Lower leg skin (tissue), 4 donors: ENCODE data around the gene MICALL2. TPM values are rescaled to one million over a fixed set of nuclear protein-coding genes. Genes with fewer than 3 reads are reported as not detected.
"Not testable (repeated sequence)": the region's sequence is repeated elsewhere in the genome, so short reads cannot be mapped to it uniquely, and the experiment has no call there.

Experiments used
- DNase-seq, 2 donors: peaks; one replicate each; pipeline ENCODE4 v3.0.0-alpha.2; 2019; ENCODE audit warnings: low spot score in 2 of 2
- H3K4me3 ChIP-seq: fragments of 200-600 bp; sonication (generic); 2 replicates; pipeline ENCODE4 v1.5.1; 2017; ENCODE audit warnings: mild to moderate bottlenecking, low read depth; ENCODE audit not compliant: poor library complexity, severe bottlenecking
- POLR2A ChIP-seq, 2 donors: fragments of 450-650 bp; IDR thresholded peaks; one replicate each; pipeline ENCODE4 v1.6.1; 2016 to 2017; ENCODE audit warnings: antibody characterized with exemption in 2 of 2, mild to moderate bottlenecking in 1 of 2, moderate library complexity in 1 of 2
- WGBS, 2 donors: methylation state at CpG; one replicate each; pipeline ENCODE4 v1.1.5; 2018; 5-methylcytosine and 5-hydroxymethylcytosine counted together
- intact Hi-C: fragments of 100-400 bp; cut with DNase I; formaldehyde crosslinking; loops from one replicate; pipeline ENCODE4 v1.15.0; 2023; ENCODE audit warnings: low total_unique reads
- total RNA-seq, 4 donors: library from RNA; depleted of rRNA; stranded (reverse); fragments of >200 nt; gene quantifications; one replicate each; pipeline ENCODE4 v1.1.0, GENCODE V29; 2016
- TF ChIP-seq, protein P1 (sequence below), 3 donors: fragments of 450-650 bp; IDR thresholded peaks; one replicate each; pipeline ENCODE4 v1.5.1; 2016; ENCODE audit warnings: antibody characterized with exemption in 3 of 3, mild to moderate bottlenecking in 3 of 3, moderate library complexity in 2 of 3

MICALL2 gene
- total RNA-seq, 4 donors from 2014 or later: 10.4 to 17.0 (median 14.0) TPM

DNA sequence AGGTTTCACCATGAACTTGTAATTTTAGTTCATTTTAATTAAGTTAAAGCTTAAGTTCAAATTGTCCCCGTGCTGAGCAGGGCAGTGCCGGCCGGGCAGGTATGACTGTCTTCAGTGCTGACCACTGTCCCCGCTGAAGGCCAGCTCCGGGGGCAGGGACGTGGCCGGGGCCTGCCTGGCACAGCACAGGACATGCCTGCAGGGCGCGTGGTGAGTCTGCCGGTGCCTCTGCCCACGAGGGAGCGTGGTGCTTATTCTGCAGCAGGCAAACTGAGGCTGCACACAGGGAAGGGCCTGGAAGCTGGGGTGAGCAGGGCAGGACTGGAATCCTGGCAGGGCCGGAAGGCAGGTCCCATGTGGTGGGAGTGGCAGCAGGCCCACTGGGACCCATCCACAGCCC lies 9.8 kb downstream of the MICALL2 start:
- 89% methylated on average over 12 to 13 of the region's 13 CpGs for WGBS, 2 donors
- intact Hi-C loops: no loop called here

DNA sequence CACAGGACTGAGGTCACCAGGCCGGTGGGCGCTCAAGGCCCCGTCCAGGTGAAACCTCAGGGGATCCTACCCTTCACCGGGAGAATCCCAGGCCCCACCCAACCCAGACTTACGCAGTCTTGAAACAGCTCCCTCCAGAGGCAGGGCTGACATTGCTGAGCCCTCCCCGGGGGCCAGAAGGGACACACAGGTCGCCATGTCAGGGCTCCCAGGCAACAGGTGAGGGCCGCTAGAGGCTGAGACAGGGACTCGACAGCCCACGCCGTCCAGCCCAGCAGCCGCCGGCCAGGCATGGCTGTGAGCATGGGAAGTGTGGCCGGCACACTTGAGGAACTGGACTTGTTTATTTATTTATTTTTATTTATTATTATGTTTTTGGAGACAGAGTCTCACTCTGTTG lies 10.3 kb downstream of the MICALL2 start:
- intact Hi-C loops: no loop called here
- no peak for DNase-seq
- TF ChIP-seq, protein P1, sequence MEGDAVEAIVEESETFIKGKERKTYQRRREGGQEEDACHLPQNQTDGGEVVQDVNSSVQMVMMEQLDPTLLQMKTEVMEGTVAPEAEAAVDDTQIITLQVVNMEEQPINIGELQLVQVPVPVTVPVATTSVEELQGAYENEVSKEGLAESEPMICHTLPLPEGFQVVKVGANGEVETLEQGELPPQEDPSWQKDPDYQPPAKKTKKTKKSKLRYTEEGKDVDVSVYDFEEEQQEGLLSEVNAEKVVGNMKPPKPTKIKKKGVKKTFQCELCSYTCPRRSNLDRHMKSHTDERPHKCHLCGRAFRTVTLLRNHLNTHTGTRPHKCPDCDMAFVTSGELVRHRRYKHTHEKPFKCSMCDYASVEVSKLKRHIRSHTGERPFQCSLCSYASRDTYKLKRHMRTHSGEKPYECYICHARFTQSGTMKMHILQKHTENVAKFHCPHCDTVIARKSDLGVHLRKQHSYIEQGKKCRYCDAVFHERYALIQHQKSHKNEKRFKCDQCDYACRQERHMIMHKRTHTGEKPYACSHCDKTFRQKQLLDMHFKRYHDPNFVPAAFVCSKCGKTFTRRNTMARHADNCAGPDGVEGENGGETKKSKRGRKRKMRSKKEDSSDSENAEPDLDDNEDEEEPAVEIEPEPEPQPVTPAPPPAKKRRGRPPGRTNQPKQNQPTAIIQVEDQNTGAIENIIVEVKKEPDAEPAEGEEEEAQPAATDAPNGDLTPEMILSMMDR (IDR thresholded peaks at IDR 0.05): no peak
- WGBS, 2 donors: 92 to 100% methylated on average over 4 to 14 of the region's 14 CpGs
- no peak overlapping the region for H3K4me3 ChIP-seq

More for the DNA sequence above, 9.8 kb downstream of the MICALL2 start:
- TF ChIP-seq POLR2A (IDR thresholded peaks at IDR 0.05): no peak
- TF ChIP-seq, protein P1 (IDR thresholded peaks at IDR 0.05): no peak
- no peak overlapping the region for H3K4me3 ChIP-seq
- DNase-seq: no peak

DNA sequence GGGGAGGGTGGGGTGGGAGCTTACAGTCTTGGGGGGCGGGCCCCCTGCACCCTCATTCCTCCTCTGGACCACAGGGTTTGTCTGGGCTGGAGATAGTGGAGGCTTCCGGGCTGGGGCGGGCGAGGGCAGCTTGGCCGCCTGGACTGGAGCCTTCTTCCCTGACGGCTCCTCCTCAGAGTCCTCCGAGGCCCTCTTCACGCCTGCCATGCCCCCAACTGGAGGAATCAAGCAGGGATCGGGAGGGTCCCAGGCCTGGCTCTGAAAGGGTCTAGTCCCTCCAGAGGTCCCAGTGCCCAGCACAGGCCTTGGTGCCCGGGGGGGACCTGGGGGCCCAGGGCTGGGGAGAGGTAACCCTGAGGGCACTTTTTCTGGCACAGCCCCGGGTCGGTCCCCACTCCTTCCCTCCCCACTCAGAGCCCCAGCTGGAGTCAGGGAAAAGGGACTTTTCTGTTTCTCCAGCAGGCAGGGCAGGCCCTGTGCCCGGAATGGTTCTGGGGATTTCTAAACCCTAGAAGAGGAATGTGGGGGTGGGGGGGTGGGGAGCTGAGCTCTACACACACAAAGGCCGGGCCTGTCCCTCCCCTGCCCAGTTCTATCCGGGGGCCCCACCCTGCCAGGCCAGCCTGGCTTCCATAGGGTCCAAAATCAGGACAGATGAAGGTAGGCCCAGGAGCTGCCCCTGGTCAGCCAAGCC lies 11.6 kb downstream of the MICALL2 start:
- no peak for DNase-seq
- no peak for TF ChIP-seq POLR2A (IDR thresholded peaks at IDR 0.05)
- TF ChIP-seq, protein P1 (IDR thresholded peaks at IDR 0.05): no peak
- intact Hi-C loops: no loop called here
- no peak overlapping the region for H3K4me3 ChIP-seq
- WGBS, 2 donors: 59 to 70% methylated on average over 12 to 13 of the region's 15 CpGs

DNA sequence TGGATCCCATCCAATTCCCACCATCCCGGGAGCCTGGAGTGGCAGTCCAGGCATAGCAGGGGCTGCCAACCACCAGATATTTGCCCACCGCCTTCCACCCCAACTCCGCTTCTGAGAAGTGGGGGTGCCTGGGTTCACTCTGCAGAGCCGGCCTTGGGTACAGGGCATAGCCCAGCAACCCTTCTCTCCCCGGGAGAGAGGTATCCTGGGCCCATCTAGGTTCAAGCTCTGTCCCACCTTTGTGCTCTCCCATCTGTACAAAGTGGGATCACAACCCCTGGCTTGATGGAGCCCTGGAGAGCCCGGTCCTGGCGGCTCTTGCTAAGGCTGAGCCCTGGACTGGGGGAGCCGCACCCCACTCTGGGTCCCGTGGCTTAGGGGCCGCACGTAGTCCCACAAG lies 12.2 kb downstream of the MICALL2 start:
- 77 to 91% methylated on average over 6 to 11 of the region's 11 CpGs for WGBS, 2 donors
- DNase-seq: no peak
- no peak for TF ChIP-seq POLR2A (IDR thresholded peaks at IDR 0.05)
- TF ChIP-seq, protein P1 (IDR thresholded peaks at IDR 0.05): no peak
- intact Hi-C loops: no loop called here
- no peak overlapping the region for H3K4me3 ChIP-seq

DNA sequence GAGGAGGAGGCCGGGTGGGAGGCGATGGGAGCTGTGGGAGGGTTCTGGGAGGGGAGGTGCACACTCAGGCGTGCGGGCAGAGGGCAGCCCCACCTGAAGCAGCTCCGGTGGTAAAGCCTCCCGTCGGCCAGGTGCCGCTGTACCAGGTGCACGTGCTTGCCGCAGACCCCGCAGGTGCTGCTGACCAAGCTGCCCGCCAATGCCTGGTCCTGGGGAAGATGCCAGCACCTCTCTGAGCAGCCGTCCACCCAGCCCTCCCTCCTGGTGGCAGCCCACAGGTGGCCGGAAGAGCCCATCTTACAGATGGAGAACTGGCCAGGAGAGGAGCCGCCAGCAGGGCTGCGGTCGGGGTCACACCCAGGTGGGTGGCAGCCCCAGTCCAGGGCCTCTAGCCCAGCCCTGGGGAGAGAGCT lies 12.6 kb downstream of the MICALL2 start:
- WGBS, 2 donors: 70 to 80% methylated on average over 14 to 17 of the region's 17 CpGs
- no peak overlapping the region for H3K4me3 ChIP-seq
- intact Hi-C loops: no loop called here
- DNase-seq: no peak
- TF ChIP-seq, protein P1 (IDR thresholded peaks at IDR 0.05): no peak
- TF ChIP-seq POLR2A (IDR thresholded peaks at IDR 0.05): no peak

DNA sequence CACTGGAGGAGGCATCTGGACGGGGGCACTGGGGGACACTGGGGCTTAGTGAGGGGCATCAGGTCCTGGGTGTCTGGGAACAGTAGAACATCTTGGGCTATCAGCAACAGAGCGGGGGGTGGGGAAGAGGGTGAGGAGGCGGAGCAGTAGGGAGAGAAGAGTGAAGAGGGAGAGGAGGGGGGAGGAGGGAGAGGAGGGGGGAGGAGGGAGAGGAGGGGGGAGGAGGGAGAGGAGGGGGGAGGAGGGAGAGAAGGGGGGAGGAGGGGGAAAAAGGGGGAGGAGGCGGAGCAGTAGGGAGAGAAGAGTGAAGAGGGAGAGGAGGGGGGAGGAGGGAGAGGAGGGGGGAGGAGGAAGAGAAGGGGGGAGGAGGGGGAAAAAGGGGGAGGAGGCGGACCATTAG lies 13.2 kb downstream of the MICALL2 start:
- 85 to 90% methylated on average over 3 to 4 of the region's 5 CpGs for WGBS, 2 donors
- DNase-seq, H3K4me3 ChIP-seq, intact Hi-C loops: not testable (repeated sequence)
